HG02840 (cell line): ENCODE results near the gene KCNT1.
"Not testable (repeated sequence)": the region's sequence is repeated elsewhere in the genome, so short reads cannot be mapped to it uniquely, and the experiment has no call there.

ENCODE experiments used
- ATAC-seq: cut with Tn5 transposase; IDR thresholded peaks from one replicate; pipeline ENCODE4 v1.9.1; 2021; ENCODE audit warnings: mild to moderate bottlenecking, moderate library complexity, moderate number of reproducible peaks; ENCODE audit not compliant: unreplicated experiment, low FRiP score

The KCNT1 gene

GRCh38 chr9:135701959-135702721, at the start of gene KCNT1:
KCNT1 (plus strand) TSS chr9:135702185; CDS start chr9:135702259, 74 bp downstream.
- ATAC-seq = no peak

GRCh38 chr9:135655317-135655716, 46.7 kb upstream of the KCNT1 start:
- no peak for ATAC-seq

- no peak for ATAC-seq
These were observed 44.6 kb upstream of the KCNT1 start for GRCh38 chr9:135657416-135657815.

GRCh38 chr9:135659252-135659651, 42.7 kb upstream of the KCNT1 start:
- no peak for ATAC-seq

- ATAC-seq = no peak
These were observed 41.6 kb upstream of the KCNT1 start for GRCh38 chr9:135660407-135660806.

GRCh38 chr9:135661816-135662560, 40.0 kb upstream of the KCNT1 start:
- ATAC-seq = no peak

GRCh38 chr9:135662758-135663450, 39.1 kb upstream of the KCNT1 start, which contains the start of gene LCN9:
LCN9 (plus strand) TSS chr9:135663309; CDS start chr9:135663322, 13 bp downstream.
- no peak for ATAC-seq

- ATAC-seq = no peak
These were observed 38.6 kb upstream of the KCNT1 start for GRCh38 chr9:135663451-135663770.

GRCh38 chr9:135663857-135664256, 38.1 kb upstream of the KCNT1 start:
- no peak for ATAC-seq

GRCh38 chr9:135664266-135664665, 37.7 kb upstream of the KCNT1 start:
- ATAC-seq = no peak

- ATAC-seq = no peak
These were observed 36.9 kb upstream of the KCNT1 start for GRCh38 chr9:135664801-135665794.

- ATAC-seq = no peak
These were observed 36.2 kb upstream of the KCNT1 start for GRCh38 chr9:135665795-135666189.

GRCh38 chr9:135666534-135667462, 35.2 kb upstream of the KCNT1 start:
- no peak for ATAC-seq

- no peak for ATAC-seq
These were observed 34.5 kb upstream of the KCNT1 start for GRCh38 chr9:135667463-135668001.

GRCh38 chr9:135669018-135669417, 33.0 kb upstream of the KCNT1 start:
- ATAC-seq = not testable (repeated sequence)

- no peak for ATAC-seq
These were observed 32.2 kb upstream of the KCNT1 start for GRCh38 chr9:135669616-135670285.

- ATAC-seq = no peak
These were observed 31.0 kb upstream of the KCNT1 start for GRCh38 chr9:135670721-135671590.
